Neural crest cell (in vitro differentiated cells): ENCODE data around the gene TMEM167A. TPM values are rescaled to one million over a fixed set of nuclear protein-coding genes. Genes with fewer than 3 reads are reported as not detected.

Experiments used
- DNase-seq: peaks from one replicate; pipeline ENCODE4 v3.0.0; 2021; ENCODE audit warnings: low read depth, mixed read lengths, low spot score
- H3K27ac Mint-ChIP-seq: one replicate; pipeline ENCODE4 v1.8.0; 2021; ENCODE audit warnings: mild to moderate bottlenecking, mixed read lengths; ENCODE audit not compliant: unreplicated experiment
- H3K27me3 Mint-ChIP-seq: 2 replicates; pipeline ENCODE4 v1.8.0; 2021; ENCODE audit warnings: low read depth, mild to moderate bottlenecking, mixed read lengths
- H3K36me3 Mint-ChIP-seq: 2 replicates; pipeline ENCODE4 v1.8.0; 2021; ENCODE audit warnings: low read depth, mild to moderate bottlenecking, mixed read lengths
- H3K4me1 Mint-ChIP-seq: 2 replicates; pipeline ENCODE4 v1.8.0; 2021; ENCODE audit warnings: mixed read lengths
- H3K4me3 Mint-ChIP-seq: one replicate; pipeline ENCODE4 v1.8.0; 2021; ENCODE audit warnings: mild to moderate bottlenecking, mixed read lengths
- H3K9me3 Mint-ChIP-seq: 2 replicates; pipeline ENCODE4 v1.8.0; 2021; ENCODE audit warnings: mixed read lengths
- total RNA-seq: library from RNA; stranded (reverse); gene quantifications from 2 replicates; pipeline ENCODE4 v1.2.1, GENCODE V29; 2021
- TF ChIP-seq, protein P1 (sequence below): fragments of 200-600 bp; sonication (generic); conservative IDR thresholded peaks from 2 replicates; pipeline ENCODE4 v1.5.0; 2021; ENCODE audit warnings: antibody characterized with exemption, mild to moderate bottlenecking

Gene TMEM167A
- total RNA-seq, 1 donor from 2014 or later, result 98.8 TPM

DNA sequence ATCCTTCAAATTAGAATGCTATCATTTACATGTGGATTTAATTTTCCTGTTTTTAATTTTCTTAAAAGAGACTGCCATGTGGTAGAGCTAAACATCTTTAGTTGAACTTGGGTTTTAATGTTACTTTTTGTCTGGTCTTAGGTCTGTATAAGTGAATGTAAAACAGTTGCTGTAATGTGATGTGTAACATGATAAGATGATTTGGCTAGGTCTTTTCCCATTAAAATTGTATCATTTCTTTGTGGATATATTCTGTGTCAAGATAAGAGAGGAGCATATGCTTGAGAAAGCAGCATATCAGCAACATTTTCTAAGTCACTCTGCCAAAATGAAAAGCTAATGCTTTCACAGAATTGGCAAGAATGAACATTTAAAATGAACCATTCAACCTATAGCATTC lies 18.5 kb downstream of the TMEM167A start:
- TF ChIP-seq, protein P1, sequence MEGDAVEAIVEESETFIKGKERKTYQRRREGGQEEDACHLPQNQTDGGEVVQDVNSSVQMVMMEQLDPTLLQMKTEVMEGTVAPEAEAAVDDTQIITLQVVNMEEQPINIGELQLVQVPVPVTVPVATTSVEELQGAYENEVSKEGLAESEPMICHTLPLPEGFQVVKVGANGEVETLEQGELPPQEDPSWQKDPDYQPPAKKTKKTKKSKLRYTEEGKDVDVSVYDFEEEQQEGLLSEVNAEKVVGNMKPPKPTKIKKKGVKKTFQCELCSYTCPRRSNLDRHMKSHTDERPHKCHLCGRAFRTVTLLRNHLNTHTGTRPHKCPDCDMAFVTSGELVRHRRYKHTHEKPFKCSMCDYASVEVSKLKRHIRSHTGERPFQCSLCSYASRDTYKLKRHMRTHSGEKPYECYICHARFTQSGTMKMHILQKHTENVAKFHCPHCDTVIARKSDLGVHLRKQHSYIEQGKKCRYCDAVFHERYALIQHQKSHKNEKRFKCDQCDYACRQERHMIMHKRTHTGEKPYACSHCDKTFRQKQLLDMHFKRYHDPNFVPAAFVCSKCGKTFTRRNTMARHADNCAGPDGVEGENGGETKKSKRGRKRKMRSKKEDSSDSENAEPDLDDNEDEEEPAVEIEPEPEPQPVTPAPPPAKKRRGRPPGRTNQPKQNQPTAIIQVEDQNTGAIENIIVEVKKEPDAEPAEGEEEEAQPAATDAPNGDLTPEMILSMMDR, result no peak
- Mint-ChIP-seq H3K4me3 (no peak overlapping the region), H3K27ac (no peak overlapping the region), H3K4me1 (no peaks in the 10 kb centered on the region), H3K36me3 (peaks cover 13% of the 10 kb centered on the region), H3K27me3 (no peaks in the 10 kb centered on the region), H3K9me3 (no peaks in the 10 kb centered on the region)
- no peak for DNase-seq

DNA sequence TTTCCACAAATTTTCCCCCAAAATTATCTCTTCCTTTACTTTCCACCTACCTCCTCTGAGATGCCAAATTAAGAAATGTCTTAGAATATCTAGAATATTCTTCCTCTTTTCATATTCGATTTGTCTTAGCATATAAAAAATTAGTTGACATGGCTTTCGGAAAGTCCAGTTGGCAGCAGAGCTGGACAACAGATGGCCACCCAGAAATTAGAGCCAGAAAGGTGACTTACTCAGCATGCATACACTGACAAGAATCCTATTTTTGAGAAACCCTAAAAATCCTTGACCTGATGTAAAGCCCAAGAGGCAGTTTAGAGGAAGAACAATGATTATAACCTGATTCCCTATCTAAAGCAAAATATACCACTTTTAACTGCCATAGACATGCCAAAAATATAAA lies 22.0 kb downstream of the TMEM167A start:
- TF ChIP-seq, protein P1, result no peak
- DNase-seq, result no peak
- H3K27ac Mint-ChIP-seq, result peak overlapping the region; percentile 57
- H3K9me3 Mint-ChIP-seq, result no peaks in the 10 kb centered on the region
- H3K27me3 Mint-ChIP-seq, result no peaks in the 10 kb centered on the region
- no peak overlapping the region for H3K4me3 Mint-ChIP-seq
- H3K4me1 Mint-ChIP-seq, result no peaks in the 10 kb centered on the region
- H3K36me3 Mint-ChIP-seq, result peaks cover 17% of the 10 kb centered on the region

DNA sequence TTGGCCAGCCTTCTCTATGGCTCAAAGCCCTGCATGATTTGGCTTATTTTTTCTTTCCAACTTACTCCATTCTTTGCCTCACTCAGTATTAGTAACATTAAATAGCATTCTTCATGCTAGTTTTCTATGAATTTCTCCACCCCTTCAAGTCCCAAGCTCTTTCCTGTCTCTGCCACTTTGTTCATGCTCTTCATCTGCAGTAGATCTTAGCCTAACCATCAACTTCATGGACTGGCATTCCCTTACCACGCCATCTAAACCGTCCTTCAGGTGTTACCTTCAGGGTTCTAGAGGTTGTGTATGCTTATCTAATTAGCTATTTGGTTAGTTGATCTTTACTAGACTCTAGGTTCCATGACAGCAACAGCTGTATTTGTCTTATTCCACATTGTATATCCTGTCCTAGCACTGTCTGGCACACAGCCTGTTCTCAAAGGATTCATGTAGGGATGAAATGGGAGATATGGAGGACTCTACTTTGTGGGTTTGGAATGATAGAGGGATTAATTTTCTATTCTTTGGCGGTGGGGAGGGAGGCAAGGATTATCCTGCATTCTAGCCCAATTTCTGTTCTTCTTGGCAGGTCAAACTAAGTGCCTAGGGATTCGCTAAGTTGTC lies 26.4 kb downstream of the TMEM167A start:
- Mint-ChIP-seq H3K27me3 (no peaks in the 10 kb centered on the region), H3K4me1 (no peaks in the 10 kb centered on the region), H3K4me3 (no peak overlapping the region), H3K27ac (no peak overlapping the region), H3K36me3 (peaks cover 19% of the 10 kb centered on the region), H3K9me3 (no peaks in the 10 kb centered on the region)
- no peak for DNase-seq
- TF ChIP-seq, protein P1, result no peak

DNA sequence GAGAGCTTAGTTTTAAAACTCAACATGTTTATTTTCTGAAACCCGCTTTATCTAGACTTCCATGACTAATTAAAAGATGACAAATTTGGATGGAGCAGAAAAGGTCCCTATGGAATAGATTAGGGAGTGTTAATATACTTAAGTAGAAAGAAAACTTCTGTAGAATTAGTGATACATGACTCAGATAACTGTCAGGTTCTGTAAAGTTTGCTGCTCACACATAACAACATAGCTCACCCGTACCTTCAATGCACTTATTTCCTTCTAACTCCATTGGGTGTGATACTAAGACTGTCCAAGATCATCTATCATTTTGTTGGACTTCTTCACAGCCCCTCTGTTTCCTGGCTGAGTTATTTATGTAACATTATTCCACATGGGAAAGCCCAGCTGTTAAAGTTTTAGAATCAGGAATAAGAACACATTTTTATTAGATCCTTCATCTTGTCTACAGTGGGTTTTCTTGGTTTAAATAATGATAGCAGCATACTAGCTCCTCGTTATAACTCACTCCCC lies 27.8 kb downstream of the TMEM167A start:
- H3K27me3 Mint-ChIP-seq, result no peaks in the 10 kb centered on the region
- no peaks in the 10 kb centered on the region for H3K9me3 Mint-ChIP-seq
- H3K36me3 Mint-ChIP-seq, result peaks cover 12% of the 10 kb centered on the region
- TF ChIP-seq, protein P1, result no peak
- H3K4me3 Mint-ChIP-seq, result no peak overlapping the region
- H3K4me1 Mint-ChIP-seq, result no peaks in the 10 kb centered on the region
- no peak overlapping the region for H3K27ac Mint-ChIP-seq
- no peak for DNase-seq

DNA sequence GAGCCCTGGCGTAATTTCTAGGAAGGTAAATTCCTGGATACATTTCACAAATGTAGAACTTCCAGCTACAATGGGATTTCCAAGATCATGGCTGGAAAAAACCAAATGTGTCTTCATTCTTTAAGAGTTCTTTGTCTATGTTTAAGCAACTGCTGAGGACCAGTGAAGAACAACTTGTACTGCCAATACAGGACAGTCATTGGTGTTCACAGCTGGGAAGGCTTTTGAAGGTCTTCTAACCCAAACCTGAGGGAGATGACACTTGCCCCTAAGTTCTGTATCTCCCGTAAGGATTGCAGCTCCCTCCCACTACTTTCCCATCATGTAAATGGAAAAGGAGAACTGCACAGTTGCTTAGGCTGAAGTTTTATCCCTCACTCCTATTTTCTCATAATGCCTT lies 28.4 kb downstream of the TMEM167A start:
- Mint-ChIP-seq H3K27ac (no peak overlapping the region), H3K27me3 (no peaks in the 10 kb centered on the region), H3K4me3 (no peak overlapping the region), H3K4me1 (no peaks in the 10 kb centered on the region), H3K36me3 (peaks cover 9% of the 10 kb centered on the region), H3K9me3 (no peaks in the 10 kb centered on the region)
- DNase-seq, result no peak
- TF ChIP-seq, protein P1, result no peak
